DOHH2 (cell line): ENCODE measurements around the gene HES7.

Experiments used
- EZH2phosphoT487 ChIP-seq: fragments of 200-600 bp; sonication (generic); IDR thresholded peaks from 2 replicates; pipeline ENCODE4 v1.6.1; 2017; ENCODE audit warnings: borderline replicate concordance, mild to moderate bottlenecking, antibody characterized with exemption, low read length, moderate library complexity, mixed read lengths
- TF ChIP-seq, protein P1 (sequence below): fragments of 200-600 bp; sonication (generic); IDR thresholded peaks from one replicate; pipeline ENCODE4 v1.5.1; 2014; ENCODE audit warnings: antibody characterized with exemption, mild to moderate bottlenecking, low read depth, low read length; ENCODE audit not compliant: poor library complexity, severe bottlenecking

DNA sequence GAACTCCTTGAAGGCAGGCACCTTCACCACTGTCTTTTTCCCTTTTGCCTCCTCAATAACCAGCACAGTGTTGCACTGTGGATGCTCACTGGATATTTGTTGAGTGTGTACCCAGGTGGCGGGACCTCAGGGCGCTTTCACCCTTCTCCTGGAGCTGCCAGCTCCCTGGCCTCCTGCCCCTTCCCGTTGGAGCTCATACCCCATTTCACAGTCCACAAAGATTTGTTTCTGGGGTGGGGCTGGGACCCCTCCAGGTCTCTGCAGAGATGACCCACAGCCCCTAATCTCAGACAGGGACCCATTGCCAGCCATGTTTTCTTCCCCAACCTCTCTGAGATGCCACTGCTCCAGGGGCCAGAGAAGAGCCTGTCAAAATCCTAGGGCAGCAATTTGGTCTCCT, 48.8 kb downstream of the HES7 start:
- TF ChIP-seq, protein P1, sequence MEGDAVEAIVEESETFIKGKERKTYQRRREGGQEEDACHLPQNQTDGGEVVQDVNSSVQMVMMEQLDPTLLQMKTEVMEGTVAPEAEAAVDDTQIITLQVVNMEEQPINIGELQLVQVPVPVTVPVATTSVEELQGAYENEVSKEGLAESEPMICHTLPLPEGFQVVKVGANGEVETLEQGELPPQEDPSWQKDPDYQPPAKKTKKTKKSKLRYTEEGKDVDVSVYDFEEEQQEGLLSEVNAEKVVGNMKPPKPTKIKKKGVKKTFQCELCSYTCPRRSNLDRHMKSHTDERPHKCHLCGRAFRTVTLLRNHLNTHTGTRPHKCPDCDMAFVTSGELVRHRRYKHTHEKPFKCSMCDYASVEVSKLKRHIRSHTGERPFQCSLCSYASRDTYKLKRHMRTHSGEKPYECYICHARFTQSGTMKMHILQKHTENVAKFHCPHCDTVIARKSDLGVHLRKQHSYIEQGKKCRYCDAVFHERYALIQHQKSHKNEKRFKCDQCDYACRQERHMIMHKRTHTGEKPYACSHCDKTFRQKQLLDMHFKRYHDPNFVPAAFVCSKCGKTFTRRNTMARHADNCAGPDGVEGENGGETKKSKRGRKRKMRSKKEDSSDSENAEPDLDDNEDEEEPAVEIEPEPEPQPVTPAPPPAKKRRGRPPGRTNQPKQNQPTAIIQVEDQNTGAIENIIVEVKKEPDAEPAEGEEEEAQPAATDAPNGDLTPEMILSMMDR: no peak
- no peak for TF ChIP-seq EZH2phosphoT487
